Sciatic nerve (tissue), 2 donors: ENCODE data around the gene ZNF563. TPM values are rescaled to one million over a fixed set of nuclear protein-coding genes. Genes with fewer than 3 reads are reported as not detected.
"Not testable (repeated sequence)": the region's sequence is repeated elsewhere in the genome, so short reads cannot be mapped to it uniquely, and the experiment has no call there.

Source experiments
- ATAC-seq: fragments of 200-7000 bp; cut with Tn5 transposase; one replicate; pipeline ENCODE4 v1.9.1; 2020; ENCODE audit warnings: mild to moderate bottlenecking, moderate library complexity
- DNase-seq: peaks from one replicate; pipeline ENCODE4 v3.0.0-alpha.2; 2020; ENCODE audit warnings: low spot score
- intact Hi-C: fragments of 100-400 bp; cut with DNase I; formaldehyde crosslinking; loops from one replicate; pipeline ENCODE4 v1.14.2; 2022
- total RNA-seq: library from RNA; stranded (reverse); fragmentation: NEBNext Ultra II Directional; extraction: Animal tissue kit (Norgen Biotek cat#: 25700); gene quantifications from one replicate; pipeline ENCODE4 v1.2.1, GENCODE V29; 2021
- donor health status: DM: no; HTN: no; CAD: no.
- donor health status: DM: no; HTN: no; CAD: no.

ZNF563 gene
- total RNA-seq: 6.0 TPM

- DNase-seq (peak; percentile 99), ATAC-seq (peak; percentile 100)
- intact Hi-C loops: no loop called here
Observed at GRCh38 chr19:12333162-12334159, at the start of gene ZNF563. TSS of gene ZNF563 (minus strand) at chr19:12333633. CDS start at chr19:12333482, 151 bp downstream.

- ATAC-seq (no peak), DNase-seq (no peak)
- intact Hi-C loops: no loop called here
Observed at GRCh38 chr19:12380444-12380737, 47.0 kb upstream of the ZNF563 start.

- DNase-seq (no peak), ATAC-seq (no peak)
- intact Hi-C loops: no loop called here
Observed at GRCh38 chr19:12379732-12380443, 46.5 kb upstream of the ZNF563 start.

DNA sequence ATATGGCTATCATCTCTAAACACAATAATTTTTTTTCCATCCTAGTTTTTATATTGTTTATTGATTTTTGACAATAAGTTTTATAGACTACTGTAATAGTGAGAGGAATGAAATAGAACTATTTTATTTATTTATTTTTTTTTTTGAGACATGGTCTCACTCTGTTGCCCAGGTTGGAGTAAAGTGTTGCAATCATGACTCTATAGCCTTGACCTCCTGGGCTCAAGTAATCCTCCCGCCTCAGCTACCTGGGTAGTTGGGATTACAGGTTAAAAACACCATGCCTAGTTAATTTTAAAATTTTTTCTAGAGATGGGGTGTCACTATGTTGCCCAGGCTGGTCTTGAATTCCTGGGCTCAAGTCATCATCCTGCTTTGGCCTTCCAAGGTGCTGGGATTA is 40.6 kb upstream of the ZNF563 start:
- DNase-seq: no peak
- intact Hi-C loops: no loop called here
- no peak for ATAC-seq

DNA sequence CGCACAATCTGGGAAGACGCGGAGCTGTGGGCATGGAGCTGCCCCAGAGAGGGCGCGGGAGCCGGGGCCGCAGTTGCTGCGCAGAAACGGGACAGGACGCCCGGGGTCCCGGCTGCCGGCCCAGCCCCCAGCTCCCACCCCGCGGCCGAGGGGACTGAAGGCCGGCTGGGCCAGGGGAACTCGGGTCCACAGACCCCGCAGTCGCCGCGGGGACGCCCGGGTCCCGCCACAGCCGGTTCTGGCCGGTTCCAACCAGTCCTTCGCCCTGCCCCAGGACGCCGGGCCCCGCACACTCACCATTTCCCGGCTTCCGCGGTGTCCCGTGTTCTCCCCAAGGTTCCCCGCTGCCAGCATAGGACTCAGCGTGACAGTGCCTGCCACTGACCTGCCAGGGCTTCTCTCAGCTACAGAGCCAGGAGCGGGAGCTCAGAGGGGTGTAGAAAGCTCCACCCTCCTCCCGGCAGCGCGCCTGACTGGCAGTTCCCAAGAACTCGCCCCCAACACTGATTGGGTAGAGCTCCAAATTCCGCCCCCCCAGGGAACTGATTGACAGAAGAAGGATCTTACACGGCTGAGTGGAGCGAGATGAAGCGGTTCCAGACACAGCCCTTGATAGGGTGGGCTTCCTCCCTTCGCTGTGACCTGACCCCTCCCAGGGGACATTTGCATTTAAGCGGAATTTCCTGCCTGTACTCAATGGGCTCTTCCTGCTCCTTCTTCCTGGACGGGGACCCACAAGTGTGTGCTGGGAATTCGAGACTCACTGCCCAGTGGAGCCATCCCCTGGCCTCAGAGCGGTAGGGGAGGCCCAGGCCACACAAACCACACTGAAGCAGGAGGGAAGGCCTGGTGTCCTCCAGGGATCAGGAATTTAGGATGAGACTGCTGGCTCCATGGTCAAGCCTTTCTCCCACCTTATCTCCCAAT is 32.1 kb upstream of the ZNF563 start, which contains the start of gene ZNF442:
ZNF442 (minus strand) TSS at position 448 of the 927 bp plus-strand sequence. CDS start 2,052 bp downstream, outside the sequence.
- intact Hi-C loops: no loop called here
- peak; percentile 98 for DNase-seq
- peak; percentile 99 for ATAC-seq

GRCh38 chr19:12364391-12365235 is 31.2 kb upstream of the ZNF563 start:
- ATAC-seq: peak; percentile 29
- DNase-seq: peak; percentile 70
- intact Hi-C loops: no loop called here

DNA sequence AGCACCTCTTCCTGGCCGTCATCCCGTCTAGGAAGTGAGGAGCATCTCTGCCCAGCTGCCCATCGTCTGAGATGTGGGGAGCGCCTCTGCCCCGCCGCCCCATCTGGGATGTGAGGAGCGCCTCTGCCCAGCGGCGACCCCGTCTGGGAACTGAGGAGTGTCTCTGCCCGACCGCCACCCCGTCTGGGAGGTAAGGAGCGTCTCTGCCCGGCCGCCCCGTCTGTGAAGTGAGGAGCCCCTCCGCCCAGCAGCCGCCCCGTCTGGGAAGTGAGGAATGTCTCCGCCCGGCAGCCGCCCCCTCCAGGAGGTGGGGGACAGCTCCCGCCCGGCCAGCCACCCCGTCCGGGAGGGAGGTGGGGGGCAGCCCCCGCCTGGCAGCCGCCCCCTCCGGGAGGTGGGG is 28.8 kb upstream of the ZNF563 start:
- DNase-seq, ATAC-seq, intact Hi-C loops: not testable (repeated sequence)

- DNase-seq (no peak), ATAC-seq (no peak)
- intact Hi-C loops: no loop called here
Observed at GRCh38 chr19:12353375-12353774, 19.9 kb upstream of the ZNF563 start.

- intact Hi-C loops: no loop called here
- no peak for ATAC-seq
Observed at GRCh38 chr19:12350890-12351197, 17.4 kb upstream of the ZNF563 start.

GRCh38 chr19:12350185-12350889 is 16.9 kb upstream of the ZNF563 start:
- intact Hi-C loops: no loop called here
- ATAC-seq: no peak
- DNase-seq: no peak

More at GRCh38 chr19:12350890-12351197, 17.4 kb upstream of the ZNF563 start:
- DNase-seq: no peak

- DNase-seq (no peak), ATAC-seq (no peak)
- intact Hi-C loops: no loop called here
Observed at GRCh38 chr19:12346896-12347295, 13.5 kb upstream of the ZNF563 start.

DNA sequence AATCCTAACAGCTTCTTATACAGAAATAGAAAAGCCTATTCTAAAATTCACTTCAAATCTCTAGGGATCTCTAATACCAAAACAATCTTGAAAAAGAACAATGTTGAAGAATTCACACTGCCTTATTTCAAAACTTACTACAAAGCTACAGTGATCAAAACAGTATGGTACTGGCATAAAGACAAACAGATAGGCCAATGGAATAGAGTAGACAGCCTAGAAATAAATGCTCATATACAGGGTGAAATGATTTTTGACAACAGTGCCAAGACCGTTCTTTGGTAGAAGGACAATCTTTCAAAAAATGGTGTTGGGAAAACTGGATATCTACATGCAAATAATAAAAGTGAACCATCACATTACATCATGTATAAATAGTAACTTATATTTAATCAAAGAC is 11.8 kb upstream of the ZNF563 start:
- ATAC-seq (no peak), DNase-seq (no peak)
- intact Hi-C loops: no loop called here

DNA sequence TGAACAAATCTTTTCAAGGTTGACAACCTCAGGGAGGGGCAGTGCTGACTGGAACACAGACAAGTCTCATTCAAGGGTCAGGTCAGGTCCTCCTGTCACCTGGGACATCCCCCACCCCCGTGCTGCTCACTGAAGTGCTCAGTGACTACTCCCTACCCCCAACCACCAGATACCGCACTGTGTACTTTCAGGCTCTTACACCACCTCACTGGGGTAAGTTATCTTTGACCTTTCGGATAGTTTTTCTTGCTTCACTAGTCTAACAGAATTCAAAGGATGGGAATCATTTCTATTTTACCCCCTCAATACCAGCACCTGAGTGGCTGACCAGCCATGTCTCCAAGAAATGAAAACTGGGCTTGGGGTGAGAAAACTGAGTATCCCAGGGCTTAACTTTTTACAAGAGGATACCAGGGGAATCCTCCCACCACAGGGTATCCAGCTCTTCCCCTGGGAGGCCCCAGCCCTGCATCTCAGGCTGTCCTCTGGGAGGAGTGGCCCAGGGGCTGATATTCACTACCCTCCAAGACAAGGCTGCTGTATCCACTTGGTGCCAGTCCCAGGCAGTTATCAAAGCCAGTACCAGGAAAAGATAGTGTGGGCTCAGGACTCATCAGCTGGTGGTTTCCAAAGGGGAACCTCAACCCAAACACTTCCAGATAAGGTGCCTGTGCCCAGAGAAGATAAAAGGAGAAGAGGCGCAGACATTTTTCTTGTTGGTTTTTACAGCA is 2.1 kb downstream of the ZNF563 start:
- intact Hi-C loops: no loop called here
- DNase-seq (no peak), ATAC-seq (no peak)

- ATAC-seq (no peak), DNase-seq (no peak)
- intact Hi-C loops: no loop called here
Observed at GRCh38 chr19:12330340-12330739, 3.1 kb downstream of the ZNF563 start.

- intact Hi-C loops: no loop called here
- DNase-seq (no peak), ATAC-seq (no peak)
Observed at GRCh38 chr19:12325690-12326089, 7.7 kb downstream of the ZNF563 start.

- ATAC-seq: no peak
- DNase-seq: no peak
- intact Hi-C loops: no loop called here
Observed at GRCh38 chr19:12318782-12319413, 14.5 kb downstream of the ZNF563 start.

GRCh38 chr19:12314553-12314952 is 18.9 kb downstream of the ZNF563 start:
- ATAC-seq (no peak), DNase-seq (no peak)
- intact Hi-C loops: no loop called here
